DOHH2 (cell line): Measurements from ENCODE around the gene ABCA4.

Experiments
- EZH2phosphoT487 ChIP-seq: fragments of 200-600 bp; sonication (generic); IDR thresholded peaks from 2 replicates; pipeline ENCODE4 v1.6.1; 2017; ENCODE audit warnings: borderline replicate concordance, mild to moderate bottlenecking, antibody characterized with exemption, low read length, moderate library complexity, mixed read lengths
- TF ChIP-seq, protein P1 (sequence below): fragments of 200-600 bp; sonication (generic); IDR thresholded peaks from one replicate; pipeline ENCODE4 v1.5.1; 2014; ENCODE audit warnings: antibody characterized with exemption, mild to moderate bottlenecking, low read depth, low read length; ENCODE audit not compliant: poor library complexity, severe bottlenecking

GRCh38 chr1:94109478-94109877 is 11.5 kb downstream of the ABCA4 start:
- TF ChIP-seq, protein P1, sequence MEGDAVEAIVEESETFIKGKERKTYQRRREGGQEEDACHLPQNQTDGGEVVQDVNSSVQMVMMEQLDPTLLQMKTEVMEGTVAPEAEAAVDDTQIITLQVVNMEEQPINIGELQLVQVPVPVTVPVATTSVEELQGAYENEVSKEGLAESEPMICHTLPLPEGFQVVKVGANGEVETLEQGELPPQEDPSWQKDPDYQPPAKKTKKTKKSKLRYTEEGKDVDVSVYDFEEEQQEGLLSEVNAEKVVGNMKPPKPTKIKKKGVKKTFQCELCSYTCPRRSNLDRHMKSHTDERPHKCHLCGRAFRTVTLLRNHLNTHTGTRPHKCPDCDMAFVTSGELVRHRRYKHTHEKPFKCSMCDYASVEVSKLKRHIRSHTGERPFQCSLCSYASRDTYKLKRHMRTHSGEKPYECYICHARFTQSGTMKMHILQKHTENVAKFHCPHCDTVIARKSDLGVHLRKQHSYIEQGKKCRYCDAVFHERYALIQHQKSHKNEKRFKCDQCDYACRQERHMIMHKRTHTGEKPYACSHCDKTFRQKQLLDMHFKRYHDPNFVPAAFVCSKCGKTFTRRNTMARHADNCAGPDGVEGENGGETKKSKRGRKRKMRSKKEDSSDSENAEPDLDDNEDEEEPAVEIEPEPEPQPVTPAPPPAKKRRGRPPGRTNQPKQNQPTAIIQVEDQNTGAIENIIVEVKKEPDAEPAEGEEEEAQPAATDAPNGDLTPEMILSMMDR, result no peak
- no peak for TF ChIP-seq EZH2phosphoT487
